Measurements from ENCODE around the gene OVAAL.
A peak's percentile ranks its signal among the peaks of the same experiment; 100 is the strongest.
"Not testable (repeated sequence)": the region's sequence is repeated elsewhere in the genome, so short reads cannot be mapped to it uniquely, and the experiment has no call there.

OVAAL gene

GRCh38 chr1:180542113-180542837 lies 16.5 kb upstream of the OVAAL start:
- DNase-seq: no peak

DNA sequence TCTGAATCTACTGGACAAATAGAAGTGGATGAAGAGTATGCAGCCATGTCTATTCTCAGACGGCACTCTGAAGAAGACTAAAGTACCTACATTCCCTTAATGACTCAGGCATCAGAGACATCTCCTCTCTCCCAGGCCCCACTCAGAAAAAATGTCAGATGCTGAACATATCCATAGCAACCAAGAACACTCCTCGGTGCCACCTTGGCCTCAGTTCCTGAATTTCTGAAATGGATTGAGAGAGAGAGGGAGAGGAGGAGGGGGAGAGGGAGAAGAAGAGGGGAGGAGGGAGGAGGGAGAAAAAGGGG lies 16.0 kb upstream of the OVAAL start:
- DNase-seq: no peak

DNA sequence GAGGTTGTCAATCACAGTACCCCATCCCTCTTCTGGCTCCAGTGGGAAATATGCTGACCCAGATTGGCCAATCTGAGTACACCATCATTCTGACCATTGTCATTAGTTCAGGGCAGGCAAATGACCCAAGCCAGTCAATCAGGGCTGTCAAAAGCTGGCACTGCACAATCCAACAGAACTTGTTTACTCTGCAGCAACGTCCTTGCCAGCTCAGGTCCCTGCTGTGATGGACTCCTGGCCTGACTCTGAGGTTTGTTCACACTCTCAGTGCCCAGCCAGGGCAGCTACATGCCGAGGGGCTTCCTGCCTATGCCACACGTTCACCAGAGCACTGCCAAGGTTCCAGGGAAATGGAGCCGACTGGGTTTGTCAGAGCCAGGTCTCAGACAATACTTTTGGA lies 14.7 kb upstream of the OVAAL start:
- no peak for DNase-seq

GRCh38 chr1:180545991-180546390 lies 12.8 kb upstream of the OVAAL start:
- DNase-seq: no peak

- peak; percentile 91 for DNase-seq
Measured at GRCh38 chr1:180548686-180549317, 10.0 kb upstream of the OVAAL start.

- not testable (repeated sequence) for DNase-seq
Measured at GRCh38 chr1:180549770-180550169, 9.0 kb upstream of the OVAAL start.

DNA sequence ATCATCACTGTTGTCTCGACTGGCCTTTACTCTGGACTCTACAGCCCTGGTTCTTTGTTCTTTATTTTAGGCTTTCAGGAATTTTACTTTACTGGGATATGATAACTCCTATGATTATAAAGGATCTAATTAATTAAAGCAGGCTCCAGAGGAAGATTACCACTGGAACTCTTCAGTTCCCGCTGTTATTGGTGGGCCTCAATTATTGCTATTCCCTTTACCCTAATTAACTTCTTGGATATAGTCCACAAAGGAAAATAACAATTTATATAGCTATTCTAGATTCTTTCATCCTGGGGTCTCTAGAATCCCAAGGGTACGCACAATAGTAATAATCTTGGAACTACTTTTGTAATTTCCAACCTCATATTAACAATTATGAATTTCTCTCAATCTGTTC lies 8.5 kb upstream of the OVAAL start:
- no peak for DNase-seq

DNA sequence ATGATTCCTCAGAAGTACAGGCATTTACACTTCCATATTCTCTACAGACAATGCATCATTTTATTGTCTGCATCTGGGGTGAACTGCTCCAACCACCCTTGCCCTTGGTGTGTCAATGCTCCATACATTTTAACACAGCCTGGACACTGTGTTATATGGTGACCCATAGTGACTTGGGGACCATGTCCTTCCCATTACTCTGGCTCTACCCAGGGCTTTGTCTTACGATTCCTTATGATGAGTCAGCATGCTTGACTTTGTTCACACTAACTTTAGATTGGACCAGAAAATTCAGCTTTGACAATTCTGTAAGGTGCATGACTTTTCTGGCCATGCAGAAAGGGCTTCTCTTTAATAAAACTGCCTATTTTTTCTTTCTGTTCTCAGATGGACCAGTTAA lies 6.8 kb upstream of the OVAAL start:
- DNase-seq: no peak

DNA sequence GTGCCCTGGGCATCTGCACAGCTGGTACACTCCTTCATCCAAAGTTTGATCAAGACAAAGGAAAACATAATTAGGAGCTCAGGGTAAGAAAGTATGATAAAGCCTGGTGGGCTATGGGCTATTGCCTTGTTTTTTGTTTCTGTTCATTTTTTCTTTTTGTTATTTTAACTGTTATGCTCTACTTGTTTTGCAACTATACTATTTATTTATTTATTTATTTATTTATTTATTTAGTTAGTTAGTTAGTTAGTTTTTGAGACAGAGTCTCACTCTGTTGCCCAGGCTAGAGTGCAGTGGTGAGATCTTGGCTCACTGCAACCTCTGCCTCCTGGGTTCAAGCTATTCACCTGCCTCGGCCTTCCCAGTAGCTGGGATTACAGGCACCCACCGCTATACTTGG lies 5.7 kb upstream of the OVAAL start:
- peak; percentile 94 for DNase-seq

DNA sequence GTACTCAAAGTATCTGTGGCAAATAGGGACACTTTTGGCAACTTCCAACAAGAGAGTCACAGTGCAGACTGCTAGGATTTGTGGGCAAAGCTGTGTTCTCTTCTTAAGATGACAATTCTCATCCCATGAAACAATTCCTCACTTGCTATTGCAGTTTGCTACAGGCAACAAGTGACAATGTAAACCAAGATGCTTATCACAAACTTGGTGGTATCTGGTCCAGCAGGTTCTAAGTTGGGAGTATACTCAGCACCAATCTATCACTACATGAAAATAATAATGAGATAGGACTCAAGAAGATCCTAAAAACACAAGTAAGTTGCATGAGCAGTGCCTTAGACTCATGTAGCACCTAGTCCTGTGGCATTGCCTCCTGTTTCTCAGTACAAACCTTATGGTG lies 3.4 kb upstream of the OVAAL start:
- DNase-seq: no peak

- DNase-seq: no peak
Measured at GRCh38 chr1:180560200-180560867, 1.6 kb downstream of the OVAAL start.

GRCh38 chr1:180560868-180561600 lies 2.3 kb downstream of the OVAAL start:
- no peak for DNase-seq

GRCh38 chr1:180562640-180563025 lies 3.9 kb downstream of the OVAAL start:
- DNase-seq: no peak

DNA sequence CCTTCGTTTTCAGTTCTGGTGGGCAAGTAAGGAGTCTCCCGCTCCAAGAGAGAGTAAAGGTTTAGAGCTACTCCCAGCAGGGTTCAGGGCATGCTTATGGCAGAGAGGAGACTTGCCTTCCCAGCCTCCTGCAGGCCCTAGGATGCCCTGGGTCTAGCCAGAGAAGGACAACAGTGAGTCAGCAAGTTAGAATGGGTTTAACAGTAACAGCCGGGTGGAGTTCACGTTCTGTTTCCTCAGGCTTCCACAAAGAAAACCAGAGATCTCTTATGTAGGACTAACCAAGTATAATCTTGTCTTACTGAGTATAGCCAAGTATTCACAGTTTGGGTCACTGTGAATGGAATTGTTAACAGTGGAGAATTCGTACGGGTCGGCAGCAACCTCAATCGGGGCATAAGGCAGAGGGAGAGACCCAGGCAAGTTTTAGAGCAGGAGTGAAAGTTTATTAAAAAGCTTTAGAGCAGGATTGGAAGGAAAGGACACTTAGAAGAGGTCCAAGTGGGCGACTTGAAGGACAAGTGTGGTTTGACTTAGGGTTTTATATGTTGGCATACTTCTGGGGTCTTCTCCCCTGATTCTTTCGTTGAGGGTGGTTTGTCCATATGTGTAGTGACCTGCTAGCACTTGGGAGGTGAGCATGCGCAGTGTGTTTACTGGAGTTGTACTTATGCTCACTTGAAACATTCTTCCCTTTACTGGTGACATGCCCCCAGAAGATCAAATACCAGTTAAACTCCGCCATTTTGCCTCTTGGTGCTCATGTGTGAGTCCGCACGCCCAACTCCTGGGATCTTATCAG lies 4.5 kb downstream of the OVAAL start:
- no peak for DNase-seq

DNA sequence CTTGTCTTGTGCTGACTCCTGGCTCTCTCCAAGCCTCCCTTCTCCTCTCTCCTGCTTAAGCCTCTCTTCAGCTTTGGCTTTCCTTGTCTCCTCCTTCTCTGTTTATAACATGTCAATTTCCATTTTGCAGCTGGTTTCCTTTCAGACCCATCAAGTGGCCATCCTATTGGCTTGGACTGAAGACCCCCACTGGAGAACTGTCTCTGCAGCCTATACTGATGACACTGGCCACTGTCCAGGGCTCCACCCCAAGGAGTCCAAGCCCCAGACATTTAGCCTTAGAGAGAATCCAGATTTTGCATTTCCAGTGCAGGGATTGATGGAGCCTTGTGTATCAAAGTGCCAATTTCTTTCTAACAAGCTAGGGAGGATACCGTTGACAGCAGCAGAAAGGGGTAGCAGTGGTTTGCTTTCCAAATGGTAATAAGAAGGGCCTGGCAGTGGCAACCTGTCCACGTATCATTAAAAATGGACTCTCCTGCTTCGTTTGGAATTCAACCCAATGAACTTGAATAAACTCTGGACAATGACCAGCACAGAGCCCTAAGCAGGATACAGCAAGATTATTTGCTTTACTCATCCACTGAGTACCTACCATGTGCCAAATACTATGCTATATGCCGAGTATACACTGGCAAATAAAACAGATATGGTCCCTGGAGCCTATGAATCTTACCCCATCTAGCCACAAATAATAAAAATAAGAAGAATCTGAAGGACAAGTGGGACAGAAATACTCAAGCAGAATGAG lies 6.5 kb downstream of the OVAAL start:
- no peak for DNase-seq

DNA sequence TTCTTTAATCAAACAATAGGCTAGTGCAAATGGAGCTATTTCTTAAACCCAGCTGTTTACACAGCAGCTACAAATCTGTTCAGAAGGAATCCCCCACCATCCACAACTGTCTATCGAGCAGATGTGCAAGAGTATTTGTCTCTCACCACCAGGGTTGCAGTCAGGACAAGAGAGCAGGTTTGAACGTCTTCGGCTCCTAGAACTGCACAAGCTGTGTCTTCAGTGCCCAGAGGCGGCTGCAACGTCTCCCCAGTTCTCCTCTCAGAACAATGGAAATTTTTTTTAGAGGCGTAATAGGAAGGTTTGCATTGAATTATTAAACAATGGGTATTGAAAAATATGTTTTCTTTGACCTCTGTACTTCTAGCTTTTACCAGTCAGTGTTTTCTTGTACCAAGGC lies 7.3 kb downstream of the OVAAL start:
- no peak for DNase-seq

DNA sequence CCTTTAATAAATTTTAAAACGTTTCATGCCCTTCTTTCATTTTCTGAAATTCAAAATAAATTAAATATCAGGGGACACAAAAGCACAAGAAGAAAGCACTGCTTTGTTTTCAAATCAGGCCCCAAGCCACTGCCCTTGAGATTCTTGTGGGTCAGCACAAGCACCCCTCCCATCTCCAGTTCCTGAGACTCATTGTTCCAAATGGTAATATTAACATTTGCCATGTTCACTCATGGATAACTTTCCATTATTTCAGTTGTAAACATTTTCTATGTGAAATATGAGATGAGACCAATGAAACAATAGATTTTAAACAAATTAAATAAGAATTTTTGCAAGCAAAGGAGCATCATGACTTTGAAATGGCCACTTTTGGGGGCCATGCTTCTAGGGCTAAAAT lies 7.7 kb downstream of the OVAAL start:
- no peak for DNase-seq

DNA sequence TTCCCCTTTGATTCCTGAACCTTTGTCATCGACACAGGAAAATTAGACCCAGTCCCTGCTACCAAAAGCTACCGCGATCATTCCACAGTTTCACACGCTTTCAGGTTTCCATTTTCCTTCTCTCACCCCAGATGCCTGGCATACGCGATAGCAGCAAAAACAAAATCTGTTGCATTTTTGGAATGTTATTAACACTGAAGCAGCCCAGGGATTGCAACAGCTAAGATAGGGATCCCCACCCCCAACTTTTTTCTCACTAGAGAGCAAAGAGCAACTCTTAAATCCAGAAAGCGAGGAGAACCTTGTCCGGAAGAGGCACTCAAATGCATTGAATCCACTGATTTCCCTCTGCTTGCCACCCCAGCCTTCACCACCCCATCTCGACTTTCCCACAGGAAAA lies 8.9 kb downstream of the OVAAL start:
- DNase-seq: no peak

- DNase-seq: no peak
Measured at GRCh38 chr1:180568184-180568583, 9.4 kb downstream of the OVAAL start.

DNA sequence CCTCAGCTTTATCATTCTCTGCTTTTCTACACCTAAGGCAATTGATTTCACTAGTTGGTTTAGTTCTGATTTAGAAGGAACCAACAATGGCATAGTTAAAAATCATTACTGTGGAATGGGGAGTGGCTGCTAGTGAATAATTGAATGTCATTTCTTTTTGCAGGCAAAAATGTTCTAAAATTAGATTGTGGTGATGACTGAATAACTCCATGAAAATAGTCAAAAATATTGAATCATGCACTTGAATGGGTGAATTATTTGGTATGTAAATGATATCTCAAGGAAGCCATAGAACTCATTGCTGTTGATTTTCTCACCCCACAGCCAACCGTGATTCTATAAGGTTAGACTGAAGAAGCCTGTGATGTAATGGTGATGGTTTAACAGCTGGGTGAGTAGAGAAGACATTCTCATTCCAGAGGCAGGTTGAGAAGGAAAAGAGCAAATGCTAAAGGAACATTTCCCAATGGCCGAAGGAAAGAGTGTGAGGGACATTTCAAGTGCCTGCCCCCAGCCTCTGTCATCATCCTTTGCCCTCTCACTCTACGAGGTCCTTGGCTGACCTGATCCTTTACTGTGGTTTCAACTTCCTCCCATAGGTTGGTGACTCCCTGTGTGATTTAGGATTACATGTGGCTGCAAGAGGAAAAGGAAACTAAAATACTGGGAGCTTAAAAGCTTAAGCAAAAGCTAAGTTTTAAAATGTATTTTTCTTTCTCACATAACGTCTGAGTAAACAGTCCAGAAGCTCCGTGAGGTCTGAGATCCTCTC lies 12.5 kb downstream of the OVAAL start:
- DNase-seq: no peak

DNA sequence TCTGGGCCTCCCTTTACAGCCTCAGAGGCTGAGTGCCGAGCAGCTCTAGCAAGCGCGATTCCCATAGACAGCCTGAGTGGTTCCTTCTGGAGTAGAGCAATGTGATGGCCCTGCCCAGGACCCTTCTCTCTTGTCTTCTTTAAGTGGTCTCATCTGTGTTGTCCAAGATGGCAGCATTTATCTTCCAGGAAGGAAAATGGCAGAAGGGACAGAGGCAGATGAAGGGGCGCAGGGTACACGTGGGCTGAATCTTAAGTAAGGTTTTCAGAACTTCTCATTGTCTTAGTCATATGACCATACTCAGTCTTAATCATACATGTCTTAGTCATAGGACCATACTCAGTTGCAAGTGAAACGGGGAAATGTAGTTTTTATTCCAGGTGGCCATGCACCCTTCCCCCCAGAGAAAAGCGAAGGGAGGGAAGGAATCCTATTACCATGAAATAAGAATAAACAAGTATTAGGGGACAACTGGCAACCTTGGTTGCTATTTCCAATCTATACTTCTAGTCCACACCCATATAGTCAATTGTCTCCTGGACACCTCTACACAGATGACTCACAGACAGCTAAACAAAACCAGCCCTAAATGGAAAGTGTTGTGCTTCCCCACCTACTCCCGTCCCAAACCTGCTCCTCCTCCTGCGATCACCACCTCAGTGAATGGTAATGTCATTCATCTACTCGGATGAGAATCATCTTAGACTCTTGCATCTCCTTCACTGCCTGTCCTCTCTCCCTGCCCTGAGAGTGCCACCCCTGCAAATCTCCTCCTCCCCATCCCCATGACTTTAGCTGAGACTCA lies 13.3 kb downstream of the OVAAL start:
- DNase-seq: no peak

All from DMS79 treated with DMSO at 0.1 percent for 48 hours (cell line).